ENCODE data around the gene PNPLA1.

PNPLA1 gene

DNA sequence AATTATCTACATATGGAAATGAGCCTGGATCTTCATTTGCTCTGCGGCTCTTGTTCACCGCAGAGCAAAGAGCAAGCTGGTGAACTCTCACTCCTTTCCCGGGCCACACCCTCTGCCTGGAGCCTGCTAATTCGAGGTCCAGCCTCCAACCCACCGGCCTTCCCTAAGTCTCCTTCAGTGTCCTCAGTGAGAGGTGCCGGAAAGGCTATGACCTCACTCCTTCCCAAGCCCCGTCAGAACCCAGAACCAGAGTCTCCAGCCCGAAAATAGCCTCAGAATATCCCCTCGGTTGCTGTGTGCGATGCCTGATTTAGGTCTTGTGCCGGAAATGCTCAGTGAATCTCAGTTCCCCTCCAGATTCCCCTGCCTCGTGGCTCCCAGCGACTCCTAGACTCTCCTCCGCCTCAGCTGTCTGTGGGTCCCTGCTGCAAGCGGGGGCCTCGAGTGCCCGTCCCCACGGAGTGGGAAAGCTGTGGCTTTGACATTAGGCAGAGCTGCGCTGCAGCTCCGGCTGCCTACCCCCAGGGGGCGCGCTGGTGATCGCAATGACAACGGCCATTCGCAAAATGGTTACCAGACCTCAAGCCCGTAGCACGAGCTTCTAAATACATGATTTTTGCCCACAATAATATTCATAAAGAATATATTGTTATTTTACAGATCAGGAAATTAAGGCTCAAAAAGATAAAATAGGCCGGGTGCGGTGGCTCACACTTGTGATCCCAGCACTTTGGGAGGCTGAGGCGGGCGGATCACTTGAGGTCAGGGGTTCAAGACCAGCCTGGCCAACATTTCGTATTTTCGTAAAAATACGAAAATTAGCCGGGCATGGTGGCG is 71.0 kb downstream of the PNPLA1 start:
- in situ Hi-C loops (cut with HindIII; ENCODE audit: low pct_unique_long_range_greater_than_20kb, low sequenced_read_pairs) = no loop called here
- peak; percentile 69 to 78 for DNase-seq (ENCODE audit: low read depth in 1 of 2, low spot score in 1 of 2)
- no peak for TF ChIP-seq JUND (IDR thresholded peaks at IDR 0.05; ENCODE audit: low read depth)

DNA sequence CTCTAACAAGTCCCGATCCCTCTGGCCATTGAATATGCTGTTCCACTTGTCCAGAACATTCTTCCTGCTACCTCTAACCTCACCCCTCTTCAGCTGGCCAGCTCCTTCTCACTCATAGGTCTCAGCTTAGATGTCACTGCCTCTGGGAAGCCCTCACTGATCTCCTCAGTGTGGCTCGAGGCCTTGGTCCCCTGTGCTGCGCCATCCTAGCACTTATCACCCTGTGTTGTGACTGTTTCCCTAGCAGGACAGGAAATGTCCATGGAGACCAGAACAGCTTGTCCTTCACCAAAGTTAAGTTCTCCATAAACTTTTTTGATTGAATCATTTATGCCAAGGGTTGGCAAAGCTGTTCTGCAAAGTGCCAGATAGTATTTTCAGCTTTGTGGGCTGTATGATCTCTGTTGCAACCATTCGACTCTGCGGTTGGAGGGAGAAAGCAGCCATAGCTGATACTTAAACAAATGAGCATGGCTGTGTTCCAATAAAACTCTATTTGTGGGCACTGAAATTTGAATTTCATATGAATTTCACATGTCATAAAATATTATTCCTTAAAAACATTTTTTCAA is 73.3 kb downstream of the PNPLA1 start:
- in situ Hi-C loops (cut with HindIII; ENCODE audit: low pct_unique_long_range_greater_than_20kb, low sequenced_read_pairs) = no loop called here
- DNase-seq (ENCODE audit: low read depth in 1 of 2, low spot score in 1 of 2) = no peak
- no peak for TF ChIP-seq JUND (IDR thresholded peaks at IDR 0.05; ENCODE audit: low read depth)

DNA sequence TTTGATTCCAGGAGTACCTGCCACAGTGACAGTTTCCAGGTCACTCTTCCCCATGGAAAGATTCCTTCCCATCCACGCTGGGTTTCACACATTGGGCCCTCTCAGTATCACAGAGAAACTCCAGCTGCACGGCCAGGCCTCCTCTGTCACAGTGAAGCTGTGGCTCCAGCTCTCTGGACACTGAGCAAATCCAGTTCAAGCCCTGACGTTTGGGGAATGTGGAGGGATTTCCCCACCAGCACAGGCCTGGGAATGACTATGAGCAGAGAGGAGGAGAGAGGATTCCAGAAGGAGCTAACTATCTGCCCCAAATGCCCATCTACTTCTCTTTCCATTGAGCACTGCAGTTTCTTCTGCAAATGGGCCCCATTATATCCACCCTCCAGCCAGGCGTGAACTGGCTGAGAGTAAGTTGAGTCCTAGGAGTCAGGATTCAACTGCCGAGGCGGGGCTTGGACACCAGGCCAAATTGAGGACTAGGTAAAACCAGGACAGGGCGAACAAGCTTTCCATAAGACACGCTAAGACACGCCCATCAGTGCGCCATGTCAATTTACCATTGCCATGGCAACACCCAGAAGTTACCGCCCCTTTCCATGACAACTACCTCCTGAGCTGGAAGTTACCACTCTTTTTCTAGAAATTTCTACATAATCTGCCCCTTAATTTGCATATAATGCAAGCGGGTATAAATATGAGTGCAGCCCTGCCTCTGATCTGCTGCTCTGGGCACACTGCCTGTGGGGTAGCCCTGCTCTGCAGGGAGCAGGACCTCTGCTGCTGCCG is 76.0 kb downstream of the PNPLA1 start:
- DNase-seq (ENCODE audit: low read depth in 1 of 2, low spot score in 1 of 2) = peak in 1 of 2 experiments; percentile 30

DNA sequence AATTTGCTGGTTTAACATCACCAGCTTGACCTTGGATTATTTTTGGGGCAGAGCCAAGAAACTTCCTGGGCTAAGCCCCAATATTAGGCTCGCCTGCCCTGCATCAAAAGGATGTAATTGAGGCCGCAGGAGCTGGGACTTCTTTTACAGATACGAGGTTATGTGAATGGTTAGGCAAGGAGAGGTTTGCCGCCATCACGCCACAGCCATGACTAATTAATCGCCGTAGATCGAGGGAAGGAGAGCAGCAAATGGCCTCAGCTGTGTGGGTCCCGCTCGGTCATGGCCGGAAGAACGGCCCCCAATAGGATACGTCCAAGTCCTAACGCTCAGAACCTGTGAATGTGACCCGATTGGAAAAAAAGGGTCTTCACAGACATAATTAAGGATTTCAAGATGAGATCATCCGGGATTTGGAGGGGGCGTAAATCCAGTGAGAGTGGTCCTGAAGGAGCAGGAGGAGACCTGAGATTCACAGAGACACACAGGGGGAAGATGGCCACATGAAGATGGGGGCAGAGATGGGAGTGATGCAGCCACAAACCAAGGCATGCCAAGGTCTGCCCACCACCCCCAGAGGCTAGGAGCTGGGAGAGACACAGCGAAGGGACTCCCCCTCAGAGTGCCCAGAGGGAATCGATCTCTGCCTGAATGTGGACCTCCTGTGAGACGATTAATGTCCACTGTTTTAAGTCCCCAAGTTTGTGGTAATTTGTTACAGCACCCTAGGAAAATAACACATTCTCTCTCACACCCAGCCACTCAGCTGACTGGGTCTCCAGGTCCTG is 76.8 kb downstream of the PNPLA1 start:
- no peak for TF ChIP-seq JUND (IDR thresholded peaks at IDR 0.05; ENCODE audit: low read depth)
- in situ Hi-C loops (cut with HindIII; ENCODE audit: low pct_unique_long_range_greater_than_20kb, low sequenced_read_pairs) = no loop called here
- no peak for DNase-seq (ENCODE audit: low read depth in 1 of 2, low spot score in 1 of 2)

More for the DNA sequence above, 76.0 kb downstream of the PNPLA1 start:
- in situ Hi-C loops (cut with HindIII; ENCODE audit: low pct_unique_long_range_greater_than_20kb, low sequenced_read_pairs) = no loop called here
- TF ChIP-seq JUND (IDR thresholded peaks at IDR 0.05; ENCODE audit: low read depth) = no peak

DNA sequence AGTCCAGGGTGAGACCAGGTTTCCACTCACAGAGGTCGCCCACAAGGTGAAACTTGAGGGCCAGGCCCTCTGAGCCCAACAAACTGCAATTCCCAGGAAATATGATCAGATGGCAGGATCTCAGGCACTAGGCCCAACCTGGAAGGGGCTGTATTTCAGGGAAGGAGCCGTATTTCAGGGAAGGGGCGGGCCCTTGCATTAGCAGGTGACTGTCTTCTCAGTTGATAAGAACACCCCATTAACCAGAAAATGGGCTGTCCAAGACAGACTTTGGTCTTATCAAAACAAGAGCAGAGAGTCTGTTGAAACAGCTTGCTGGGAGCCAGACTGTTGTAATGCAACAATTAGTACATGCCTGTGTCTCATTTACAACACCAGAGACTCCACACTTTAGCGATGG is 77.8 kb downstream of the PNPLA1 start:
- DNase-seq (ENCODE audit: low read depth in 1 of 2, low spot score in 1 of 2) = no peak
- TF ChIP-seq JUND (IDR thresholded peaks at IDR 0.05; ENCODE audit: low read depth) = no peak
- in situ Hi-C loops (cut with HindIII; ENCODE audit: low pct_unique_long_range_greater_than_20kb, low sequenced_read_pairs) = no loop called here

DNA sequence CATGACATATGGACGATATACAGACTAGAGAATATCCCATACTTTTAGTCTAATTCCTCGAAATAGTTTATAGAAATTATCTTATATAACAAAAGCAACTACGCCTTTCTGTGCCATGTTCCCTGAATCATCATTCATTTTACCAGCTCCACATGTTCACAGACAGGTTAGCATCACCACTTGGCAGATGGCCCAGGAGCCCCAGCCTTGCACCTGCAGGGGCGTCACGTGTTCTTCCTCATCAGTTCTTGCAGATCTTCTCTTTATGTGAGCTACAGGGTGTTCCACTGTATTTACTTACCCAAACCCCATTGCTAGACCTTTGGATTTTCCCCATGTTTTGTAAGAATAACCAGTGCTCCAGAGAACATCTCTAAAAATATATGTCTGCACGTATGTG is 79.4 kb downstream of the PNPLA1 start:
- in situ Hi-C loops (cut with HindIII; ENCODE audit: low pct_unique_long_range_greater_than_20kb, low sequenced_read_pairs) = no loop called here
- TF ChIP-seq JUND (IDR thresholded peaks at IDR 0.05; ENCODE audit: low read depth) = no peak
- peak in 1 of 2 experiments; percentile 13 for DNase-seq (ENCODE audit: low read depth in 1 of 2, low spot score in 1 of 2)

DNA sequence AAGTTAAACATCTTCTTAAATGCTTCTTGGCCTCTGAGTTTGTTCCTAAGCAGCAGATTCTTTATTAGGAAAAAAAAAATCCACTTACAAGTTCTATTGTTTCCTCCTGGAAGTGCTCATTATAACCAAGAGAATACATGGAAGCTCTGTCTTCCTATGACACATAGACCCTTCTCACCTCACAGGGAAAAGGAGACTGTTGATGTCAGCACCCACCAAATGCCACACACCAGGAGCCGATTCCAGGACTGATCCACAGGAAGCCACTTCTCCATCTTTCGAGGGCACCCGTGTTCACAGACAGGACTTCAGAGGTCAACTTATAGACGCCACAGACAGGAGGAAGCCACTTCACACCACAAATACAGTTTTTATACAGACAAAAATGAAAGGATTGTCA is 80.2 kb downstream of the PNPLA1 start:
- DNase-seq (ENCODE audit: low read depth in 1 of 2, low spot score in 1 of 2) = no peak
- in situ Hi-C loops (cut with HindIII; ENCODE audit: low pct_unique_long_range_greater_than_20kb, low sequenced_read_pairs) = no loop called here
- TF ChIP-seq JUND (IDR thresholded peaks at IDR 0.05; ENCODE audit: low read depth) = no peak

DNA sequence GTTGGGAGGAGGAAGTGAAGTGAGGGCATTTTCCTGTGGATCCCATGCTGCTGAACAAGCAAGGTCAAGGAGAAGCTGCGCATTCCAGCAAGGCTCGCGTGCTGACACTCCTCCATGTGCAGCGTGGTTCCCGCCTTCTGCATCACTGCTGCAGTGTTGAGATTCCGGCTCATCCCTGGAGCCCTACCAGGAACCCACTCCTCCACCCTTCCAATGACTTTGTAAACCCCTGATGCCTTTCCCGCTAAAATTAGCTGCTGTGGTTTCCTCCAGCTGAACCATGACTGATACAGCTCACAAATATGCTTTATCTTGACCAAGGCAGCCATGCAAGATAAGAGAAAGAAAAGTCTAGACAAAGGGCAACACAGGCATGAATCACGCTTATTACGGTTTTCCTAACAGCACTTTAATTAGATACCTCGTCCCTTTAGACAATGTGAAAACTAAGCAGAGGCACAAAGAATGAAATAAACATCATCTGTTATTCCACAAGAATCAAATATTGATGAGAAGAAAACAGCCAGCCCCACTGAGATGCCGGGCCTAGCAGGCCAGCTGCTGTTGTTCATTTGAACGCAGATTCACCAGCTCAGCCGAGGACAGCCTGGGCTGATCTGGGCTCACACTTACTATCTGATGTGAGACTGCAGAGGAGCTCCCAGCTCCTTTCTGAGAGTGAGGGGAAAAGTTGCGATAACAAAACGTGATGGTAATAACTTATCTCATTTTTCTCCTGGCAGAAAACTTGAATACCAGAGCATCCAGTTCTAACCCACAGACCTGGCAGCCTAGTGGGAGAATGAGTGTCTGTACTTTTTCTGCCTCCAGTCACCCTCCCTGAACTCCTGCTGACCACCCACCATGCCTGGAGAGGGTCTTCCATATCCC is 81.1 kb downstream of the PNPLA1 start:
- no peak for DNase-seq (ENCODE audit: low read depth in 1 of 2, low spot score in 1 of 2)
- no peak for TF ChIP-seq JUND (IDR thresholded peaks at IDR 0.05; ENCODE audit: low read depth)
- in situ Hi-C loops (cut with HindIII; ENCODE audit: low pct_unique_long_range_greater_than_20kb, low sequenced_read_pairs) = no loop called here

DNA sequence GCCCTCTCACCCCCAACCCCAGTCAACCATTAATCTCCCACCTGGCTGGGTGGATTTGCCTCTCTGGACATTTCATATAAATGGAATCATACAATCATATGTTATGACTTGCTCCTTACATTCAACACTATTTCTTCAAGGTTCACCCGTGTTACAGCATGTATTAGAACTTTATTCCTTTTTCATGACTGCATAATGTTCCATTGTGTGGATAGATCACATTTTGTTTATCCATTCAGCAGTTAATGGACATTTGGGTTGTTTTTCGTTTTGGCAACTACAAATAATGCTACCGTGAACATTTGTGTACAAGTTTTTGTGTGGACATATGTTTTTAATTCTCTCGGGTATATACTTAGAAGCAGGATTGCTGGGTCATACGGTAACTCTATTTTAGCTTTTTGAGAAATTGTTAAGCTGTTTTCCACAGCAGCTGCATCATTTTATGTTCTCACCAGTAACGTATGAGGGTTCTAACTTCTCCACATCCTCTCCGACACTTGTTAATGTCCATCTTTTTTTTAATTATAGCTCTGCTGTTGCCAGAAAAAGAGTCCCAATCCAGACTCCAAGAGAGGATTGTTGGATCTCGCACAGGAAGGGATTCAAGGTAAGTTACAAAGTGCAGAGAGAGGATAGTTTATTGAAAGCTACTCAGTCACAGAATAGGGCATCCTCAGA is 82.8 kb downstream of the PNPLA1 start:
- no peak for DNase-seq (ENCODE audit: low read depth in 1 of 2, low spot score in 1 of 2)
- no peak for TF ChIP-seq JUND (IDR thresholded peaks at IDR 0.05; ENCODE audit: low read depth)
- in situ Hi-C loops (cut with HindIII; ENCODE audit: low pct_unique_long_range_greater_than_20kb, low sequenced_read_pairs) = no loop called here

DNA sequence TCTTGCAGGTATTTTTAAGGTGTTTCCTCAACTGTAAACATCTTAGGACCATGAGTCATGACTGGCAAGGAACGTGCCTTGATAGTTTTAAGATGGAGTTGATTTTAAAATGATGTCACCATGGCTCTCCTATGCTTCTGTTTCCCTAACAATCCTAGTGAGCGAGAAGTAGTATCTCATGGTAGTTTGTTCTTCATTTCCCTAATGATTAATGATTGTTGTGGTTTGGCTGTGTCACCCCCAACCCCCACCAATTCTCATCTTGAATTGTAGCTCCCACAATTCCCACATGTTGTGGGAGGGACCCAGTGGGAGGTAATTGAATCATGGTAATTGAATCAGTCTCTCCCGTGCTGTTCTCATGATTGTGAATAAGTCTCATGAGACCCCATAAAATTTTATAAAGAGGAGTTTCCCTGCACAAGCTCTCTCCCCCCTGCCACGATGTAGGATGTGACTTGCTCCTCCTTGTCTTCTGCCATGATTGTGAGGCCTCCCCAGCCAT is 83.6 kb downstream of the PNPLA1 start:
- TF ChIP-seq JUND (IDR thresholded peaks at IDR 0.05; ENCODE audit: low read depth) = no peak
- in situ Hi-C loops (cut with HindIII; ENCODE audit: low pct_unique_long_range_greater_than_20kb, low sequenced_read_pairs) = no loop called here
- DNase-seq (ENCODE audit: low read depth in 1 of 2, low spot score in 1 of 2) = no peak

DNA sequence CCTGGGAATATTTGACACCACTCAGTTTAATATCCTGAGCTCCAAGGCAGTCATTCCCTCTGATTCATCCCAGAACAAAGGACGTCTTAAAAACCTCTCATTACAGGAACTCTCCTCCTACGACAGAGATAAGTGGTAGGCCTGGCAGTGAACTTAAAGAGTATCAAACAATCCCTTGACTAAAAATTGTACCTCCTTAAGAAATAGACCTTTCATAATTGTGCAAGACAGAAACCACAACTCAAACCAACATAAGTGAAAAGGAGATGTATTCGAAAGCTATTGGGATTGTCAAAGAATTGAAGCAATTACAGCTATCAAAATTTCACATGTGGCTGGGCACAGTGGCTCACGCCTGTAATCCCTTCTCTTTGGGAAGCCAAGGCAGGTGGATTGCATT is 86.0 kb downstream of the PNPLA1 start:
- no peak for TF ChIP-seq JUND (IDR thresholded peaks at IDR 0.05; ENCODE audit: low read depth)
- in situ Hi-C loops (cut with HindIII; ENCODE audit: low pct_unique_long_range_greater_than_20kb, low sequenced_read_pairs) = no loop called here
- DNase-seq (ENCODE audit: low read depth in 1 of 2, low spot score in 1 of 2) = no peak

Data from T47D (cell line).